ENCODE results near the gene C16orf87. TPM values are rescaled to one million over a fixed set of nuclear protein-coding genes. Genes with fewer than 3 reads are reported as not detected.
A peak's percentile ranks its signal among the peaks of the same experiment; 100 is the strongest.

The C16orf87 gene
- total and polyA plus RNA-seq, 9 of the 15 experiments (the other 6 are each of a cell fraction or from before 2014, with no cell fraction given) = 7.8 to 16.7 (median 10.5) TPM

DNA sequence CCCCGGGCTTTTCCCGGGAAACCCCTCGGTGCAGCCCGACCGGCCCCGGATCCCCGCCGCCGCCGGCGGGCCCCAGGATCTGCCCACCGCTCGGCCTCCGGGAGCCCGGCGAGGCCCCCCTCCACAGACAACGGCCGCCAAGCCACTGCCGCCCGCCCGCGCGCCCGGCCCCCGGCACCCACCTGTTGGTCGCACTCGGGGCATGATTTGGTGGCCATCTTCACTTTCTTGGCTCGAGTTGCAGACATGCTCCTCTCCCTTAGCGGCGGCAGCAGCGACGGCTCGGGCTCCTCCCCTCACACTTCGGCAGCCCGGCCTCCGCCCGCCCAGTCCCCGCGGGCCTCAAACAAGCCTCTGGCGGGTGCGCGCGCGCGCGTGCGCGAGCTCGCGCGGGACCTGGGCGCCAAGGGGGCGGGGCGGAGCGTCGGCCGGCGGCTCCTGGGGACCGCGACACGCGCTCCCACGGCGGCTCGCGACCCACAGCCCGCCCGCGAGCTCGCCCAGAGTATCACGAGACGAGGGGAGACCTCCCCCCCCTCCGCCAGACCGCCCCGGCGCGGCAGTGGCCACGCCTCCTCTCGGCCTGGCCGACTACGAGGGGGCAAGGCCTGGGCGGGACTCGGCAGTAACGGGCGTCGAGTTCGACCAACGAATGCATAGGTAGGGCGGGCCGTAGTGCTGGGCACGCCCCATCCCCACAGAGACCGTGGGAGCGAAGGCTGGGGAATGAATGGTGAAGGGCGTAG lies at the start of gene C16orf87 (continued):
- no peak for TF ChIP-seq ZNF699 (CRISPR knock-in tag; IDR thresholded peaks at IDR 0.05; ENCODE audit: insufficient replicate concordance)
- no peak for TF ChIP-seq HLTF (IDR thresholded peaks at IDR 0.05)
- no peak for TF ChIP-seq ERF (CRISPR knock-in tag; IDR thresholded peaks at IDR 0.05)
- TF ChIP-seq CEBPB (tag; IDR thresholded peaks at IDR 0.05) = no peak
- TF ChIP-seq, protein P1, sequence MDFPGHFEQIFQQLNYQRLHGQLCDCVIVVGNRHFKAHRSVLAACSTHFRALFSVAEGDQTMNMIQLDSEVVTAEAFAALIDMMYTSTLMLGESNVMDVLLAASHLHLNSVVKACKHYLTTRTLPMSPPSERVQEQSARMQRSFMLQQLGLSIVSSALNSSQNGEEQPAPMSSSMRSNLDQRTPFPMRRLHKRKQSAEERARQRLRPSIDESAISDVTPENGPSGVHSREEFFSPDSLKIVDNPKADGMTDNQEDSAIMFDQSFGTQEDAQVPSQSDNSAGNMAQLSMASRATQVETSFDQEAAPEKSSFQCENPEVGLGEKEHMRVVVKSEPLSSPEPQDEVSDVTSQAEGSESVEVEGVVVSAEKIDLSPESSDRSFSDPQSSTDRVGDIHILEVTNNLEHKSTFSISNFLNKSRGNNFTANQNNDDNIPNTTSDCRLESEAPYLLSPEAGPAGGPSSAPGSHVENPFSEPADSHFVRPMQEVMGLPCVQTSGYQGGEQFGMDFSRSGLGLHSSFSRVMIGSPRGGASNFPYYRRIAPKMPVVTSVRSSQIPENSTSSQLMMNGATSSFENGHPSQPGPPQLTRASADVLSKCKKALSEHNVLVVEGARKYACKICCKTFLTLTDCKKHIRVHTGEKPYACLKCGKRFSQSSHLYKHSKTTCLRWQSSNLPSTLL (IDR thresholded peaks at IDR 0.05) = no peak
- TF ChIP-seq, protein P2, sequence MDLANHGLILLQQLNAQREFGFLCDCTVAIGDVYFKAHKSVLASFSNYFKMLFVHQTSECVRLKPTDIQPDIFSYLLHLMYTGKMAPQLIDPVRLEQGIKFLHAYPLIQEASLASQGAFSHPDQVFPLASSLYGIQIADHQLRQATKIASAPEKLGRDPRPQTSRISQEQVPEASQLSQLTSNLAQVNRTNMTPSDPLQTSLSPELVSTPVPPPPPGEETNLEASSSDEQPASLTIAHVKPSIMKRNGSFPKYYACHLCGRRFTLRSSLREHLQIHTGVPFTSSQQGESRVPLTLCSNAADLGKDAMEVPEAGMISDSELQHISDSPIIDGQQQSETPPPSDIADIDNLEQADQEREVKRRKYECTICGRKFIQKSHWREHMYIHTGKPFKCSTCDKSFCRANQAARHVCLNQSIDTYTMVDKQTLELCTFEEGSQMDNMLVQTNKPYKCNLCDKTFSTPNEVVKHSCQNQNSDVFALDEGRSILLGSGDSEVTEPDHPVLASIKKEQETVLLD (IDR thresholded peaks at IDR 0.05) = no peak
- no peak for TF ChIP-seq ILK (tag; IDR thresholded peaks at IDR 0.05; ENCODE audit: borderline replicate concordance, low read depth)
- no peak for TF ChIP-seq TSC22D4 (tag; IDR thresholded peaks at IDR 0.05)
- TF ChIP-seq SMARCE1 (IDR thresholded peaks at IDR 0.05) = no peak
- TF ChIP-seq ZNF316 (IDR thresholded peaks at IDR 0.05) = no peak
- TF ChIP-seq SLC30A9 (CRISPR knock-in tag; IDR thresholded peaks at IDR 0.05) = no peak
- no peak for TF ChIP-seq ZNF253 (CRISPR knock-in tag; conservative IDR thresholded peaks at IDR 0.05)
- peak; percentile 44 for TF ChIP-seq HMGN3 (IDR thresholded peaks at IDR 0.05; ENCODE audit: borderline replicate concordance, extremely low read depth, insufficient read length, low read depth, low read length)
- TF ChIP-seq DMBX1 (CRISPR knock-in tag; IDR thresholded peaks at IDR 0.05; ENCODE audit: borderline replicate concordance) = no peak
- TF ChIP-seq RBBP5 (IDR thresholded peaks at IDR 0.05; ENCODE audit: borderline replicate concordance, insufficient read depth, low read length, poor library complexity, severe bottlenecking) = peak; percentile 95
- TF ChIP-seq, protein P3, sequence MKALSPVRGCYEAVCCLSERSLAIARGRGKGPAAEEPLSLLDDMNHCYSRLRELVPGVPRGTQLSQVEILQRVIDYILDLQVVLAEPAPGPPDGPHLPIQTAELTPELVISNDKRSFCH (CRISPR knock-in tag; IDR thresholded peaks at IDR 0.05) = no peak
- TF ChIP-seq, protein P3 (tag; IDR thresholded peaks at IDR 0.05) = peak; percentile 44; the same call in 1 of the 2 replicates
- no peak for TF ChIP-seq ZBTB1 (CRISPR knock-in tag; IDR thresholded peaks at IDR 0.05; ENCODE audit: borderline replicate concordance, low read depth)
- TF ChIP-seq, protein P4, sequence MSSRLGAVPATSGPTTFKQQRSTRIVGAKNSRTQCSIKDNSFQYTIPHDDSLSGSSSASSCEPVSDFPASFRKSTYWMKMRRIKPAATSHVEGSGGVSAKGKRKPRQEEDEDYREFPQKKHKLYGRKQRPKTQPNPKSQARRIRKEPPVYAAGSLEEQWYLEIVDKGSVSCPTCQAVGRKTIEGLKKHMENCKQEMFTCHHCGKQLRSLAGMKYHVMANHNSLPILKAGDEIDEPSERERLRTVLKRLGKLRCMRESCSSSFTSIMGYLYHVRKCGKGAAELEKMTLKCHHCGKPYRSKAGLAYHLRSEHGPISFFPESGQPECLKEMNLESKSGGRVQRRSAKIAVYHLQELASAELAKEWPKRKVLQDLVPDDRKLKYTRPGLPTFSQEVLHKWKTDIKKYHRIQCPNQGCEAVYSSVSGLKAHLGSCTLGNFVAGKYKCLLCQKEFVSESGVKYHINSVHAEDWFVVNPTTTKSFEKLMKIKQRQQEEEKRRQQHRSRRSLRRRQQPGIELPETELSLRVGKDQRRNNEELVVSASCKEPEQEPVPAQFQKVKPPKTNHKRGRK (tag; IDR thresholded peaks at IDR 0.05) = no peak
- TF ChIP-seq EGR1 (conservative IDR thresholded peaks at IDR 0.05) = peak; percentile 19; the same call in 1 of the 2 replicates
- TF ChIP-seq CBX5 (IDR thresholded peaks at IDR 0.05; ENCODE audit: borderline replicate concordance, low read depth) = no peak
- TF ChIP-seq SIRT6 (IDR thresholded peaks at IDR 0.05; ENCODE audit: low read depth, low read length) = no peak
- TF ChIP-seq SMARCB1 (IDR thresholded peaks at IDR 0.05; ENCODE audit: insufficient read length, low read depth) = no peak
